Endothelial cell of umbilical vein (primary cell): ENCODE results near the gene RABGAP1. TPM values are rescaled to one million over a fixed set of nuclear protein-coding genes. Genes with fewer than 3 reads are reported as not detected.

Experiments used
- BruUV-seq: library from RNA; stranded (reverse); fragments of 400-500 nt; replicated peaks from 2 replicates; lab custom pipeline; 2021; lab: Mats Ljungman, UMichigan
- CTCF ChIA-PET: fragments of 300-600, 350-600 bp; sonication (Branson Sonifier 250); formaldehyde crosslinking; loops from one replicate; lab custom pipeline; 2021; ENCODE audit warnings: antibody characterized with exemption, inconsistent platforms; lab: Charles Lee
- POLR2A ChIA-PET: fragments of 300-600, 350-600 bp; sonication (Branson Sonifier 250); formaldehyde crosslinking; loops from one replicate; lab custom pipeline; 2021; ENCODE audit warnings: antibody characterized with exemption, inconsistent platforms; lab: Charles Lee
- DNase-seq: peaks from one replicate; pipeline ENCODE4 v3.0.0-alpha.2; 2011; ENCODE audit warnings: low read depth, low spot score
- FAIRE-seq: peaks from 2 replicates; lab custom pipeline; 2011; peaks lifted over from hg19 to GRCh38; lab: Jason Lieb, UNC
- H2AFZ ChIP-seq: 2 replicates; pipeline ENCODE4 v1.6.0; 2012; ENCODE audit warnings: low read depth, low read length, control low read depth, inconsistent platforms
- H3K27ac ChIP-seq: 2 replicates; pipeline ENCODE4 v1.5.1; 2011; ENCODE audit warnings: low read depth, mild to moderate bottlenecking, control low read depth, low read length, moderate library complexity; ENCODE audit not compliant: insufficient read depth
- H3K27me3 ChIP-seq, 2 experiments: 2 replicates each; pipeline versions ENCODE4 v1.6.0 to v1.6.1; 2011; ENCODE audit warnings: low read length in 2 of 2, mixed read lengths in 1 of 2; ENCODE audit not compliant: control insufficient read depth in 2 of 2, insufficient read depth in 2 of 2
- H3K36me3 ChIP-seq, 2 experiments: 2 replicates in 1 of 2; 3 replicates in 1 of 2; pipeline ENCODE4 v1.5.1; 2011; ENCODE audit warnings: low read length in 2 of 2, mild to moderate bottlenecking in 1 of 2, moderate library complexity in 1 of 2; ENCODE audit not compliant: control insufficient read depth in 2 of 2, insufficient read depth in 2 of 2; ENCODE audit errors: extremely low read depth in 1 of 2
- H3K4me1 ChIP-seq: 3 replicates; pipeline ENCODE4 v1.5.1; 2011; ENCODE audit warnings: mild to moderate bottlenecking, low read length; ENCODE audit not compliant: control insufficient read depth, insufficient read depth; ENCODE audit errors: extremely low read depth
- H3K4me2 ChIP-seq: 2 replicates; pipeline ENCODE4 v1.6.1; 2011; ENCODE audit warnings: low read length, control low read depth, mixed read lengths; ENCODE audit not compliant: insufficient read depth
- H3K4me3 ChIP-seq, 3 experiments: fragments of 200-600 bp in 1 of 3; sonication (generic), shearing (Covaris generic) in 1 of 3; replicated peaks in 1 of 3; 2 replicates each; pipeline ENCODE4 v1.5.1; 2011 to 2016; ENCODE audit warnings: control low read depth in 3 of 3, low read length in 3 of 3, mild to moderate bottlenecking in 2 of 3, inconsistent platforms in 1 of 3, low read depth in 1 of 3, moderate library complexity in 1 of 3; ENCODE audit not compliant: insufficient read depth in 1 of 3
- H3K79me2 ChIP-seq: 2 replicates; pipeline ENCODE4 v1.6.0; 2012; ENCODE audit warnings: low read length, inconsistent platforms; ENCODE audit not compliant: control insufficient read depth, insufficient read depth
- H3K9ac ChIP-seq: replicated peaks from 2 replicates; pipeline ENCODE3; 2011; ENCODE audit warnings: low read length, control low read depth; ENCODE audit not compliant: insufficient read depth; ENCODE audit errors: extremely low read depth
- H3K9me1 ChIP-seq: replicated peaks from 3 replicates; pipeline ENCODE4 v1.6.0; 2011; ENCODE audit warnings: mild to moderate bottlenecking, low read length; ENCODE audit not compliant: control insufficient read depth, insufficient read depth; ENCODE audit errors: extremely low read depth
- H3K9me3 ChIP-seq: replicated peaks from 2 replicates; pipeline ENCODE4 v1.5.1; 2012; ENCODE audit warnings: low read length, inconsistent platforms; ENCODE audit not compliant: control insufficient read depth, insufficient read depth
- H4K20me1 ChIP-seq: replicated peaks from 2 replicates; pipeline ENCODE3; 2011; ENCODE audit warnings: mild to moderate bottlenecking, low read length; ENCODE audit not compliant: control insufficient read depth, insufficient read depth; ENCODE audit errors: extremely low read depth
- EZH2 ChIP-seq: IDR thresholded peaks from 2 replicates; pipeline ENCODE4 v1.6.1; 2012; ENCODE audit warnings: borderline replicate concordance, low read depth, mild to moderate bottlenecking, moderate library complexity, low read length, inconsistent platforms; ENCODE audit not compliant: severe bottlenecking
- FOS ChIP-seq: IDR thresholded peaks from 2 replicates; pipeline ENCODE4 v1.6.1; 2011; ENCODE audit warnings: mild to moderate bottlenecking, low read length, moderate library complexity, borderline replicate concordance; ENCODE audit not compliant: insufficient read depth
- GATA2 ChIP-seq: IDR thresholded peaks from 2 replicates; pipeline ENCODE4 v1.7.0; 2011; ENCODE audit warnings: low read depth, mild to moderate bottlenecking, moderate library complexity, mixed read lengths, low read length; ENCODE audit not compliant: insufficient read length, insufficient read depth
- JUN ChIP-seq: IDR thresholded peaks from 2 replicates; pipeline ENCODE4 v1.6.1; 2011; ENCODE audit warnings: borderline replicate concordance, low read depth; ENCODE audit not compliant: insufficient read length, insufficient read depth
- MYC ChIP-seq: IDR thresholded peaks from one replicate; pipeline ENCODE4 v1.6.1; 2011; ENCODE audit warnings: mild to moderate bottlenecking, low read depth, low read length
- POLR2A ChIP-seq: IDR thresholded peaks from 2 replicates; pipeline ENCODE4 v1.6.1; 2012; ENCODE audit warnings: low read depth, mild to moderate bottlenecking, control low read depth, low read length
- POLR2AphosphoS5 ChIP-seq: IDR thresholded peaks from 2 replicates; pipeline ENCODE4 v1.6.1; 2012; ENCODE audit warnings: low read depth, mild to moderate bottlenecking, control low read depth, low read length, moderate library complexity; ENCODE audit not compliant: insufficient read depth
- dilution Hi-C: fragments of 300-500 bp; cut with MboI; formaldehyde crosslinking; loops from one replicate; pipeline ENCODE4 v1.15.0; 2019; ENCODE audit warnings: low sequenced_read_pairs; ENCODE audit not compliant: extremely low pct_ligation_motif_present
- intact Hi-C: fragments of 100-400 bp; cut with micrococcal nuclease; formaldehyde crosslinking; loops from one replicate; pipeline ENCODE4 v1.10.0; 2022
- polyA plus RNA-seq, 4 experiments: library from polyadenylated mRNA; depleted of rRNA in 3 of 4; stranded (reverse) in 3 of 4; unstranded in 1 of 4; fragments of >200 nt; gene quantifications; 2 replicates each; pipeline versions ENCODE4 v1.2.1 to v1.2.3, GENCODE V29; 2011 to 2012; ENCODE audit warnings: missing spikeins in 1 of 4
- total RNA-seq: library from RNA; stranded (reverse); gene quantifications from 2 replicates; pipeline ENCODE4 v1.2.3, GENCODE V29; 2021
- TF ChIP-seq, protein P1 (sequence below): IDR thresholded peaks from 2 replicates; pipeline ENCODE4 v1.6.1; 2011; ENCODE audit not compliant: insufficient read depth, insufficient read length
- TF ChIP-seq, protein P2 (sequence below), 2 donors: IDR thresholded peaks; 1 replicate in 1 of 2; 2 replicates in 1 of 2; pipeline ENCODE4 v1.5.1; 2011; ENCODE audit warnings: low read length in 2 of 2, mild to moderate bottlenecking in 2 of 2, moderate library complexity in 2 of 2, control low read depth in 1 of 2, inconsistent platforms in 1 of 2, low read depth in 1 of 2; ENCODE audit not compliant: insufficient read depth in 1 of 2; ENCODE audit errors: extremely low read depth in 1 of 2

RABGAP1 gene
- total and polyA plus RNA-seq, 2 donors (not counting 3 experiments of a cell fraction or from before 2014, with no cell fraction given), result 19.0 to 53.6 TPM

DNA sequence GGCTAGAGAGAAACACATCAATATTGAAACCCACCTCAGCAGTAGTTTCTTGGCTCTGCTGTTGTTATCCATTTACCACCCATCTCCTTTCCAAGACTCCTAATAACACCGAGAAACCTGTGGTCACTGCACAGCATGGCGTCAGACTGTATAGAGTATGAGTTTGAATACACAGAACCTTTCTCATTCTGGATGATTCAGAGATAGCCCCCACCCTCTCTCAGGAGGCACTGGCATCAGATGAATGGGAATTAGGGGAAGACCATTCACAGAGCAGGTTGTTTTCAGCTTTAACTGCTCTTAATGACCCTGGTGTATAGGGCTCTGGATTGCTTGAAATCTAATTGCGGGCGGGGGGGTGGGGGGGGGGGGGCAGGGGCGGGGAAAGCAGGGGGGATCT lies 179.3 kb downstream of the RABGAP1 start:
- Histone ChIP-seq H3K79me2 (no peaks in the 10 kb centered on the region), H3K9me1 (no peaks in the 10 kb centered on the region), H3K27ac (no peak overlapping the region), H3K36me3 (no peaks in the 10 kb centered on the region), H4K20me1 (no peaks in the 10 kb centered on the region), H2AFZ (no peak overlapping the region), H3K4me2 (no peak overlapping the region), H3K9ac (no peak overlapping the region), H3K4me3 (no peak overlapping the region), H3K27me3 (no peaks in the 10 kb centered on the region), H3K9me3 (no peaks in the 10 kb centered on the region), H3K4me1 (no peaks in the 10 kb centered on the region)
- TF ChIP-seq, protein P1, sequence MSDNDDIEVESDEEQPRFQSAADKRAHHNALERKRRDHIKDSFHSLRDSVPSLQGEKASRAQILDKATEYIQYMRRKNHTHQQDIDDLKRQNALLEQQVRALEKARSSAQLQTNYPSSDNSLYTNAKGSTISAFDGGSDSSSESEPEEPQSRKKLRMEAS, result no peak
- no peak for TF ChIP-seq EZH2
- TF ChIP-seq FOS, result no peak
- TF ChIP-seq JUN, result no peak
- TF ChIP-seq POLR2A, result no peak
- TF ChIP-seq, protein P2, sequence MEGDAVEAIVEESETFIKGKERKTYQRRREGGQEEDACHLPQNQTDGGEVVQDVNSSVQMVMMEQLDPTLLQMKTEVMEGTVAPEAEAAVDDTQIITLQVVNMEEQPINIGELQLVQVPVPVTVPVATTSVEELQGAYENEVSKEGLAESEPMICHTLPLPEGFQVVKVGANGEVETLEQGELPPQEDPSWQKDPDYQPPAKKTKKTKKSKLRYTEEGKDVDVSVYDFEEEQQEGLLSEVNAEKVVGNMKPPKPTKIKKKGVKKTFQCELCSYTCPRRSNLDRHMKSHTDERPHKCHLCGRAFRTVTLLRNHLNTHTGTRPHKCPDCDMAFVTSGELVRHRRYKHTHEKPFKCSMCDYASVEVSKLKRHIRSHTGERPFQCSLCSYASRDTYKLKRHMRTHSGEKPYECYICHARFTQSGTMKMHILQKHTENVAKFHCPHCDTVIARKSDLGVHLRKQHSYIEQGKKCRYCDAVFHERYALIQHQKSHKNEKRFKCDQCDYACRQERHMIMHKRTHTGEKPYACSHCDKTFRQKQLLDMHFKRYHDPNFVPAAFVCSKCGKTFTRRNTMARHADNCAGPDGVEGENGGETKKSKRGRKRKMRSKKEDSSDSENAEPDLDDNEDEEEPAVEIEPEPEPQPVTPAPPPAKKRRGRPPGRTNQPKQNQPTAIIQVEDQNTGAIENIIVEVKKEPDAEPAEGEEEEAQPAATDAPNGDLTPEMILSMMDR (IDR thresholded peaks at IDR 0.05; ENCODE audit: extremely low read depth in 1 of 2, insufficient read depth in 1 of 2, low read depth in 1 of 2, low read length in 2 of 2), result no peak
- TF ChIP-seq POLR2AphosphoS5, result no peak
- TF ChIP-seq MYC, result no peak
- no peak for TF ChIP-seq GATA2
- DNase-seq (no peak), FAIRE-seq (no peak)
- ChIA-PET CTCF (interaction anchor here (1.0 to 3.8 kb wide), 3 partner anchors 19 to 127 kb away, joined by 3 to 18 read pairs (median 4); no protein-coding TSS in a partner anchor), POLR2A (no interaction called here)
- dilution Hi-C loops (no loop called here), intact Hi-C loops (loop anchor here (2.0 kb wide), 1 partner anchor 19 kb away; no protein-coding TSS in a partner anchor)
- no TSS peak for BruUV-seq
